Ishikawa (cell line): ENCODE measurements around the gene AEBP1.

Experiments
- CEBPB ChIP-seq: IDR thresholded peaks from 2 replicates; pipeline ENCODE4 v1.6.1; 2012
- EGR1 ChIP-seq: IDR thresholded peaks from 2 replicates; pipeline ENCODE4 v1.6.1; 2012
- EP300 ChIP-seq: IDR thresholded peaks from 2 replicates; pipeline ENCODE4 v1.6.1; 2012; ENCODE audit warnings: borderline replicate concordance
- RAD21 ChIP-seq: IDR thresholded peaks from 2 replicates; pipeline ENCODE4 v1.6.1; 2012; ENCODE audit warnings: low read depth
- REST ChIP-seq: IDR thresholded peaks from 2 replicates; pipeline ENCODE4 v1.6.1; 2012; ENCODE audit warnings: low read depth, mild to moderate bottlenecking
- TEAD4 ChIP-seq: IDR thresholded peaks from 2 replicates; pipeline ENCODE4 v1.6.1; 2012
- USF1 ChIP-seq: IDR thresholded peaks from 2 replicates; pipeline ENCODE4 v1.6.1; 2012
- YY1 ChIP-seq: IDR thresholded peaks from 2 replicates; pipeline ENCODE4 v1.6.1; 2012; ENCODE audit warnings: low read depth
- ZBTB7A ChIP-seq: IDR thresholded peaks from 2 replicates; pipeline ENCODE4 v1.6.1; 2012; ENCODE audit warnings: low read depth

- TF ChIP-seq TEAD4 (no peak), CEBPB (no peak), RAD21 (no peak), REST (no peak), EP300 (no peak), YY1 (no peak), ZBTB7A (no peak), USF1 (no peak), EGR1 (no peak)
These were observed 5.8 kb downstream of the AEBP1 start for GRCh38 chr7:44109991-44110390.
